NOMO-1 treated with DMSO at 0.1 percent for 48 hours (cell line): ENCODE data around the gene CNBP.
A peak's percentile ranks its signal among the peaks of the same experiment; 100 is the strongest.
"Not testable (repeated sequence)": the region's sequence is repeated elsewhere in the genome, so short reads cannot be mapped to it uniquely, and the experiment has no call there.

Experiments used
- DNase-seq: peaks from one replicate; lab custom pipeline; 2025; ENCODE audit not compliant: unreplicated experiment; lab: John Stamatoyannopoulos, UW

CNBP gene

GRCh38 chr3:129185783-129186182, 2.1 kb upstream of the CNBP start:
- no peak for DNase-seq

DNA sequence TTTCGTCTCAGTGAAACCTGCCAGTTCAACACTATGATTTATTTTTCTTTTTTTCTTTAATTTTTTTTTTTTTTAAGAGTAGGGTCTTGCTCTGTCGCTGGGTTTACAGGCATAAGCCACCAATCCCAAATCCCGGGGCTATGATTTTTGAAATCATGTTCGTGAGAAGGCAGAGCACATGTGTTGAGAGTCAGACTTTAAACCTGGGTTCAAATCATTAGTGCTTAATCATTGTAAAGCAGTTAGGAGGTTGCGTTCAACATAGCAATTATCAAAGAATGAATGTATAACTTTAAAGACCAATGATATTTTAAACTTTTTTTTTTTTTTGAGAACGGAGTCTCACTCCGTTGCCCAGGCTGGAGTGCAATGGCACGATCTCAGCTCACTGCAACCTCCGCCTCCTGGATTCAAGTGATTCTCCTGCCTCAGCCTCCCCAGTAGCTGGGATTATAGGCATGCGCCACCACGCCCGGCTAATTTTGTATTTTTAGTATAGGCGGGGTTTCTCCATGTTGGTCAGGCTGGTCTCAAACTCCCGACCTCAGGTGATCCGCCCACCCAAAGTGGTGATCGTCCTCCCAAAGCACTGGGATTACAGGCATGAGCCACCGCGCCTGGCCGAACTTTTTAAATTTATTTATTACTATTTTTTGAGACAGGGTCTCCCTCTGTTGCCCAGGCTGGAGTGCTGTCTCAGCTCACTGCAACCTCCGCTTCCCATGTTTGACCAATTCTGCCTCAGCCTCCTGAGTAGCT, 1.3 kb upstream of the CNBP start:
- DNase-seq = peak; percentile 35

GRCh38 chr3:129184396-129184657, 631 bp upstream of the CNBP start:
- DNase-seq = no peak

GRCh38 chr3:129182390-129183185, 1.1 kb downstream of the CNBP start:
- DNase-seq = no peak

- DNase-seq = no peak
Measured at GRCh38 chr3:129181819-129182218, 1.9 kb downstream of the CNBP start.

- DNase-seq = no peak
Measured at GRCh38 chr3:129180461-129180860, 3.2 kb downstream of the CNBP start.

DNA sequence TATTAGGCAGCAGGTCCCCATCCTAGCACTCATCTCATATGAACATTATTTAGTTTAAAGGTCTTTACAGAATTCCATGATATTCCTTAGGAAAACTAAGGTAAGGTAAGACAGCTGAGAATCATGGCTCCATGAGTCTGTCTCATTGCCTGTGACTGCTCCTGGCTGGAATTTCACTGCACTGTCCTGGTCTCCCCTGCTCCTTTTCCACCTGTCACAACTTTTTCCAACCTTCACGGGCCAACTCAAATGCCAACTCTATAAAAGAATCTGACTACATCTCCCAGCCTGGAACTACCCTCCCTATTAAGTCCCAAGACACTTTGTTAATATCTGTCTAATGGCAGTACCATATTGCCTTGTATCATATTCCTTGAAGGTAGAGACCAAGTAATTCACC, 7.6 kb downstream of the CNBP start:
- DNase-seq = no peak

DNA sequence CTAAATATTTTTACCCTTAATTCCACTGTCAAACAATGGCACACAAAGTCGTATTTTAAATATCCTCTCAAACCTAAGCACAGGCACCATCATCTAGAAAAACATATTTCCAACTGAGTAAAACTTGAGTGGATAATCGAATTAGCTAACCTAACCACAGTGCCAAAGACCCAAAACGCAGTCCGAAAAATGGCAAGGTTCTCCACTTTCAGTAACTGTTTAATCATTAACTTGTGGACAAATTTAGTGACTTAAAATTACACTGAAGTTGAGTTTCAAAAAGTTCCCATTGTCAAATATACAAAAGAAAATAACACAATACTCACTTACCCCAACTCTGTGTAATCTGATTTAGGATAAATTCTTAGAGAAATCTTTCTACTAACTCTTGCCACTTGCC, 10.0 kb downstream of the CNBP start:
- DNase-seq = no peak

DNA sequence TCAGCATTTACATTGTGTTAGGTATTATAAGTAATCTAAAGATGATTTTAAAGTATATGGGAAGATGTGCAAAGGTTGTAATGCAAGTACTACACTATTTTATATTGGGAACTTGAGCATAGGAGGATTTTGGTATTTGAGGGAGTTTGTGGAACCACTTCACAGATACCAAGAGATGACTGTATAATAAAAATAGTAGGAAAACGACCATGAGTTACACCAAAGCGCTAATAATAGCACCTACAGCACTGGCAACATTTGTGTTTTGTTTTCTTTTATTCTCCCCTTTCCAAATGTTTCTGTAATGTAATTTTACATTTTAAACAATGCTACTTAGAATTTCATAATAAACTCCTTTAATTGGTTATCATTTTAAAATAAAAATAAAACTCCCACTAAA, 10.5 kb downstream of the CNBP start:
- DNase-seq = no peak

DNA sequence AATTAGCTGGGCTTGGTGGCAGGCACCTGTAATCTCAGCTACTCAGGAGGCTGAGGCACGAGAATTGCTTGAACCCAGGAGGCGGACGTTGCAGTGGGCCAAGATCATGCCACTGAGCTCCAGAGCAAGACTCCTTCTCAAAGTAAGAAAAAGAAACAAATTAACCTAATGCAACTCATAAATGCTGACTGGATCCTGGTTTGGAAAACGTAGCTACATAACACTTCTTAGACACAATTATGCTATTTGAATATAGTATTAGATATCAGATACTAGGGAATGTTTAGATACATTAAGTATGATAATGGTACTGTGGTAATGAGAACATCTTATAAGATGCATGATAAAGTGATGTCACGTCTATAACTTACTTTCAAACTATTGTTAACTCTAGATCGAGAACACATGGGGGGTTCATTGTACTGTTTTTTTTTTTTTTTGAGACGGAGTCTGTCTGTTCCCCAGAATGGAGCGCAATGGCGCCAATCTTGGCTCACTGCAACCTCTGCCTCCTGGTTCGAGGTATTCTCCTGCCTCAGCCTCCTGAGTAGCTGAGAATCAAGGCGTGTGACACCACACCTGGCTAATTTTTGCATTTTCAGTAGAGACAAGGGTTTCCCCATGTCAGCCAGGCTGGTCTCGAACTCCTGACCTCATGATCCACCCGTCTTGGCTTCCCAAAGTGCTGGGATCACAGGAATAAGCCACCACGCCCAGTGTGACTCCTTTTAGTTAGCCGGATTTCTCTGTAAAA, 16.9 kb downstream of the CNBP start:
- DNase-seq = no peak

DNA sequence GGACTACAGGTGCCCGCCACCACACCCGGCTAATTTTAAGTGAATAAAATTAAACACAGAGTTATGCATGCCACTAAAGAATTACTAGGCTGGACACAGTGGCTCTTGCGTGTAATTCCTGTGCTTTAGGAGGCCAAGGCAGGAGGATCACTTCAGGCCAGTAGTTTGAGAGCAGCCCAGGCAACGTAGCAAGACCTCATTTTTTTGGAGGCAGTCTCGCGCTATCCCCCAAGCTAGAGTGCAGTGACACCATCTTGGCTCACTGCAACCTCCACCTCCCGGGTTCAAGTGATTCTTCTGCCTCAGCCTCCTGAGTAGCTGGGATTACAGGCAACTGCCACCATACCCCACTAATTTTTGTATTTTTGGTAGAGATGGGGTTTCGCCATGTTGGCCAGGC, 18.1 kb downstream of the CNBP start:
- not testable (repeated sequence) for DNase-seq

DNA sequence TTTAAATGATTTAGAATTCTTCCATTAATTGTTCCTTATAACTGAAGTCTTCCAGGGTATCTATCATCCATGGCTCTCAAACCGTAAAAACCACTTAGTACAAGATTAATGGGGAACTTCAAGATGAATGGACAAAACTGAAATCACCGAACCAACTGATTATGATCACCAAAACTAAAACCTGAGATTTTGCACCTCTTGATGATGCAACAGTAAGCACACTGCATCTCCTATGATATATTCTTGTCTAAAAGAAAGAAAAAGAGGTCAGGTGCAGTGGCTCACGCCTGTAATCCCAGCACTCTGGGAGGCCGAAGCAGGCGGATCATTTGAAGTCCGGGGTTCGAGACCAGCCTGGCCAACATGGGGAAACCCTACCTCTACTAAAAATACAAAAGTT, 19.2 kb downstream of the CNBP start:
- no peak for DNase-seq

GRCh38 chr3:129162729-129163579, 20.7 kb downstream of the CNBP start:
- no peak for DNase-seq

DNA sequence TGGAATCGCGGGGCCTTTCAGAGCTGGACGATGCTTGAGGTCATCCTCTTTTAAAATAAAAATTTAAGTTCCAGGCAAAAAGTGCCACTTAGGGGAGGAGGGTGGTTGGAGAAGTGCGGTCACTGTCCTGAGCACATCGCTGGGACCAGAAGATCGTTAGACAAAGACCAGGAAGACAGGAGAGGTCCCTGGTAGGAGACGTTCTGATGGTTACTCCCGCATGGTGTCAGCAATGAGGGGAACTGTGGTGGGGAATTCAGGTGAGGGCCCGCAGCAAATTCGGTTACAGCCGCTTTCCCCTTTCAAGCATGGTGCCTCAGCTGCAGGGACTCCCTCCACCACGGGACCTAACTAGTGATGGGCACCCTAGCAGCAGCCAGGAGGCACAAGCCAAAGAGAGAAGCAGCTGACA, 21.8 kb downstream of the CNBP start:
- DNase-seq = no peak

DNA sequence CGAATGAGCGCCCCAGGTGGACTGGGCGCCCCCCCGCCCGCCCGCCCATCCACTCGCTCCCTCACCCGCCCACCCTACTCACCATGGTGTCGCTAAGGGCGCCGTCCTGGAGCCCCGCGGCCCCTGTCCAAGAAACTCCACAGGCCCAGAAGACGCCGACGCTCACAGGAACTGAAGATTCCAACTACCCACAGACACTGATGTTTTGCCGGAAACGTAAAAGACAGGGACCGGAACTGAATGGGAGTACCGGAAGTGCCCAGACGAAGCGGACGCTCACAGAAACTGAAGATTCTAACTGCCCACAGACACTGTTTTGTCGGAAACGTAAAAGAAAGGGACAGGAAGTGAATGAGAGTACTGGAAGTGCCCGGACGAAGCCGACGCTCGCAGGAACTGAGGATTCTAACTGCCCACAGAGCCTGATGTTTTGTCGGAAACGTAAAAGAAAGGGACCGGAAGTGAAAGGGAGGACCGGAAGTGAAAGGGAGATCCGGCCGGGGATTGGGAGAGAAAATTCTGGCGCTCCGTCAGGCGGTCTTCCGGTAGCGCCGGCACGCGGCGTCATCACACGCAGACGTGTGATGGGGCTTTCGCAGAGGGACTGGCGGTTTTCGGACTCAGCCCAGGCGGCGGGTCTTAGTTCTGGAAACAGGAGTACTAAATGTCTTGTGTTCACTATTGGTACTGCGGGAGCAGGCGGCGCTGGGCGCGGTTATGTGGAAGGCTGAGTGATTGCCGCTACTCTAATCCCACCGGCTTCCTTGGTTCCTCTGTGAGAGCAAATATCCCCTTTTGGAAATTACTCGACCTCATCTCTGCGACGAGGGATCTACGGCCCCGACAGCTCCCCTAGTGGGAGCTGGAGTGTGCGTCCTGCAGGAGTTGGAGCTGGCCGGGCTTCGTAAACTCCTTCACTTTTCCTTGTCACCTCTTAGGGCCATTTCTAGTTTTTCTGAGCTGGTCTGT, 22.5 kb downstream of the CNBP start, which contains the start of gene ISY1:
ISY1 (minus strand) TSS at position 173 of the 969 bp plus-strand sequence; CDS start at position 85, 88 bp downstream.
- peak; percentile 99 for DNase-seq

- DNase-seq = no peak
Measured at GRCh38 chr3:129144786-129145185, 38.9 kb downstream of the CNBP start.

- not testable (repeated sequence) for DNase-seq
Measured at GRCh38 chr3:129141011-129141410, 42.7 kb downstream of the CNBP start.

DNA sequence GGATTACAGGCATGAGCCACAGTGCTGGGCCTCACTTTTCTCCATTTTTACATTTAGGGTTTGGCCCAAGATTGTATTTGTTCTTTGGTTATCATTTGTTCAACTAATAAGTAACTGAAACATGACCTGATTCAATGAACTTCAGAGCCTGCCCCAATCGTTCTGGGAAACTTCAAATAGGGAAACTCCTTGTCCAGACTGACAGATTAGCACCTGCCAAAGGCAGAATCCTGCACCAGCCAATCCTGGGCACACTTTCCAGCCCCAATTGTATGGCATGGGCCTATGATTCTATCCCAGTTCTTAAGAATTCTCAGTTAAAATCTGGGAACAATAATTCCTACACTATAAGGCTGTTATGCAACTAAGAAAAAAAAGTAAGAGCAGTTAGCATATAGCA, 43.8 kb downstream of the CNBP start:
- no peak for DNase-seq

GRCh38 chr3:129136275-129136674, 47.4 kb downstream of the CNBP start:
- DNase-seq = not testable (repeated sequence)
